KOPT-K1 (cell line): ENCODE data around the gene BMP3.

Source experiments
- H3K27ac ChIP-seq: fragments of 200-600 bp; sonication (generic); 2 replicates; pipeline ENCODE4 v1.5.1; 2016; ENCODE audit warnings: antibody characterized with exemption, mild to moderate bottlenecking, low read depth, low read length; ENCODE audit not compliant: poor library complexity, severe bottlenecking
- H3K36me3 ChIP-seq: fragments of 200-600 bp; sonication (generic); 2 replicates; pipeline ENCODE4 v1.5.1; 2017; ENCODE audit warnings: antibody characterized with exemption, mild to moderate bottlenecking, low read length, moderate library complexity; ENCODE audit not compliant: insufficient read depth
- H3K9me3 ChIP-seq: fragments of 200-600 bp; sonication (generic); 2 replicates; pipeline ENCODE4 v1.5.1; 2017; ENCODE audit warnings: antibody characterized with exemption, low read length, mild to moderate bottlenecking; ENCODE audit not compliant: insufficient read depth, poor library complexity, severe bottlenecking

Gene BMP3

DNA sequence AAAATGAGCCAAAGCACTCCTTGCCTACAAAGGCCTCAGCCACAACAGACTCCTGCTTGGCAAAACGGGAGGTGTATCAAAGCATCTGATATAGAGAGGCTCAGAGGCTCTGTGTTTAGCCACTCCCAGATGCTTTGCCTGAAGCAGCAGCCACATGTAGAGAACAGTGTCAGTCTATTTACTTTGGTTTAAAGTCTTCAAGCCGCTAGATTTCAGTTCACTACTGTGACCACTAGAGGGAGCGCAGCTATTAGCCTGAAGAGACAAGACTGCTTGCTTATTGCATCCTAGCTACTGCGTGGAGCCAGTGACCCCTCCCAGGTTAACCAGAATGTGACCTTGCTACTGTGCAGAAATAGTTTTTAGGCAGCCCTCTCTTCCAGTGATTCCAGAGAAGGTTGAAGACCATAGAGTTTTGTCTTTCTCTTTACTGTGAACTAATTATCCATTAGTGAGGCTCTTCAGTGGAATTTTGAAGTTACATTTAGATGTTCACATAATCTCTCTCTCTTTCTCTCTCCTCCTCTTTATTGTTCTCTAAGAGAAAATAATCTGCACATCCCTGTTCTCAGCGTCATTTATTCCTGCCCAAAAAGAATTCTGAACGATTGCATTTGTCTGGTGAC, 39.3 kb downstream of the BMP3 start:
- Histone ChIP-seq H3K36me3 (no peaks in the 10 kb centered on the region), H3K9me3 (no peaks in the 10 kb centered on the region), H3K27ac (no peak overlapping the region)

DNA sequence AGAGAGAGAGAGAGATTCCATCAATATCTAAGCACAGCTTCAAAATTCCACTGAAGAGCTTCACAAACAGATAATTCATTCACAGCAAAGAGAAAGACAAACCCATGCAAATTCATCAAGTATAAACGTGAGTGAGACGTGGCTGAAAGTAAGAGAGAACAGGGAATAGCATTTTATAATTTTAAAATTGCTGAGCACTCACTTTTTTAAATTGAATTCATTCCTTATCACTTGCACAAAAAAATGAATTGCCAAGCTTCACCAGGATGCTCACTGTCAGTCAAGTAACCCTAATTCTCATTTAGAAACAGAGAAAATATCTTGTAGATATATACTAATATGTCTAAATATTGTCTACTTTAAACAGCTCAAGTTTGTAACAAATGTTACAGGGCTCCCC, 40.5 kb downstream of the BMP3 start:
- no peaks in the 10 kb centered on the region for H3K9me3 ChIP-seq
- no peaks in the 10 kb centered on the region for H3K36me3 ChIP-seq
- no peak overlapping the region for H3K27ac ChIP-seq

DNA sequence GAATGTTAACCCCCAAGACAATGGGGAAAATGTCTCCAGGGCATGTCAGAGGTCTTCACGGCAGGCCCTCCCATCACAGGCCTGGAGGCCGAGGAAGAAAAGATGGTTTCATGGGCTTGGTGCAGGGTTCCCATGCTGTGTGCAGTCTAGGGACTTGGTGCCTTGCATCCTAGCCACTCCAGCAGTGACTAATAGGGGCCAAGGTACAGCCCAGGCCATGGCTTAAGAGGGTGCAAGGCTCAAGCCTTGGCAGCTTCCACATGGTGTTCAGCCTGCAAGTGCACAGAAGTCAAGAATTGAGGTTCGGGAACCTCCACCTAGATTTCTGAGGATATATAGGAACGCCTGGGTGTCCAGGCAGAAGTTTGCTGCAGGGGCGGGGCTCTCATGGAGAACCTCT, 50.6 kb downstream of the BMP3 start:
- H3K36me3 ChIP-seq, result no peaks in the 10 kb centered on the region
- H3K9me3 ChIP-seq, result no peaks in the 10 kb centered on the region
- no peak overlapping the region for H3K27ac ChIP-seq

DNA sequence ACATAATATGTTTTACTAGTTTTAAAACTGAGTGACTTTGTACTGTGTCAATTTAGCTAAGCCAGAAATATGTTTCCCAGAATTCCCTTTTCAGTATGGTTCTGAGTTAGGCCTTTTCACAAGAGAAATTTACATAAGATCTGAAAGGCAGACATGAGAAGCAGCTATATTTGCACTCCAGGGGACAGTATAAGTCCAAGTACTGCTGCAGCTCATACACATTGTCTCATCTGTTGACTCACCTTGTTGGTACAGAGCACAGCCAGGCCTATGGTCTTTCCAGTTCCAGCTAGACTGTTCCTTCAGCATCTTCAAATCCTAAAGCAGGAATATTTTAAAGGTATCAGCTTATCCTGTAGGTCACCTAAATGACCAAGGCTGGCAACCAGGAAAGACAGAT, 53.5 kb downstream of the BMP3 start:
- no peaks in the 10 kb centered on the region for H3K36me3 ChIP-seq
- H3K9me3 ChIP-seq, result no peaks in the 10 kb centered on the region
- H3K27ac ChIP-seq, result no peak overlapping the region

DNA sequence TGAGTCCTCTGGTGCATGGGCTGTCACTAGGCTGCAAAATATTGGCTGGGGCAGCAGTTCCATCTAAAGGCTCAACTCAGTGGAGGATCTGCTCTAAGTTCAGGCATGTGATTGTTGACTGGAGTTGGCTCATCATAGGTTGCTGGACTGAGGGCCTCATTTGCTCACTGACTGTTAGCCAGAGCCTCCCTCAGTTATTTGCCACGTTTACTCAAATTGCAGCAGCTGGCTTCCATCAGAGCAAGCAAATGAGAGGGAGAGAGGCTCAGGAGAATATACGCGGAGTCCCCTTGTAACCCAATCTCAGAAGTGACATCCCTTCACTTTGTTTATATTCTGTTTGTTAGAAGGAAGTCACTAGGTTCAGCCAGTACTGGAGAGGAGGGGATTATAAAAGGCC, 54.1 kb downstream of the BMP3 start:
- H3K9me3 ChIP-seq, result no peaks in the 10 kb centered on the region
- no peak overlapping the region for H3K27ac ChIP-seq
- no peaks in the 10 kb centered on the region for H3K36me3 ChIP-seq

DNA sequence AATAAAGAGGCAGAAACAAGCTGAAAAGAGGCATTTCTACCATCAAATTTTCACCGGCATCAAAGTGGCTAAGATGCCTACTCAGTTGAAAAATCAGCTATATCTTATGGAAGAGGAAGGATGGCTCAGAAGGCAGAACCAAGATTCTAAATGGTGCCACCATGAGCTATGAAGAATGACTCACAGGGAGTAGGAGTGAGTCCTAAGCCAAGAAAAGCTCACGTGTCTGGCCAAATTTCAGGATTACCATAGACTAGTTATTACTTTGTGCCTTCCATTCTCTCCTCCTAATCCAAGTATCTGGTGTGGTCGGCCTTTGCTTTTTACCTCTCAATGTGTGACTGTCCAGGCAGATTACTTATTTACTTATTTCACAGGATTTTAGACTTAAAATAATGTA, 54.8 kb downstream of the BMP3 start:
- Histone ChIP-seq H3K36me3 (no peaks in the 10 kb centered on the region), H3K9me3 (no peaks in the 10 kb centered on the region), H3K27ac (no peak overlapping the region)

DNA sequence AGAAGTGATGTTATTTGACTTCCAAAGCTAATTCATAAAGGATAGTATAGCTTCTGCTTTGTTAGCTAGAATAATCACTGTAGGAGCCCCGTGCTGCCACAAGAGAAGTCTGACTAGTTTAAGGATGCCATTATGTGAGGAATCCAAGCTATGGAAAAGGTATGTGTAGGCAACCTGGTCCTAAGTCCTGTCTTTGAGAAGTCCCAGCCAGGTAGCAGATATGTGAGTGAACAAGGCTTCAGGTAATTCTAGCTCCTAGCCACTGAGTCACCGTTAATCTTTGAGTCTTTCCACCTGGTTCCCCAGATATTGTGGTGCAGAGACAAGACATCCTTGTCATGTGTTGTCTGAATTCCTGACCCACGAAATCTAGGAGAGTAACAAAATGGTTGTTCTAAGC, 55.5 kb downstream of the BMP3 start:
- Histone ChIP-seq H3K9me3 (no peaks in the 10 kb centered on the region), H3K27ac (no peak overlapping the region), H3K36me3 (no peaks in the 10 kb centered on the region)

DNA sequence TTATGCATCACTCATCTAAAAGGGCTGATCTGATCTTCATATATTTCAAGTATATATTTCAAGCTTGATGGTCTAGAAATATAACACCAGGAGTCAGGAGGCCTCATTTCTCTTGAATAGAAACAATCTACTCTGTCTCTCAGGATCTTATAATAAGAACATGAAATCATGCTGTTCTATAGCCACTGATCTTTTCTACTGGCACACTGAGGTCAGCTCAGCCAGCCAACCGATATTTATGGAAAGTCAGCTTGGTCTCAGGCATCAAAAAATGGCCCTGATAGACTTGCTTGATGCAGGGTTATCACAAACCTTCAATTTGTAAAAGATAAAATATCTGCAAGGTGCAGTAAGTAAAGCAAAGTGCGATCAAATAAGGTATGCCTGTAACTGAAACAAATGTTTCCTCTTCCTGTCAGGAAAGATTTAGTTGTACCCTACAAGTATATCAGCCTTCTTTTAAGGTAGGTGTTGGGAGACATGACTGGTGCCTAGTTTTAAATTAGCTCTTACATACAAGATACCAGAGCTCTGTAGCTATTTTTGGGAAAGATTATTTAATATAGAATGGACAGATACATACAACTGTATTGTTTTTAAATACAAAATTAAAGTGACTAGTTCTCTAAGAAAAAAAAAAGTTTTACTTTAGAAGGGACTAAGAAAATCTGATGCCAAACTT, 63.4 kb downstream of the BMP3 start:
- H3K9me3 ChIP-seq, result no peaks in the 10 kb centered on the region
- H3K27ac ChIP-seq, result no peak overlapping the region
- H3K36me3 ChIP-seq, result no peaks in the 10 kb centered on the region

DNA sequence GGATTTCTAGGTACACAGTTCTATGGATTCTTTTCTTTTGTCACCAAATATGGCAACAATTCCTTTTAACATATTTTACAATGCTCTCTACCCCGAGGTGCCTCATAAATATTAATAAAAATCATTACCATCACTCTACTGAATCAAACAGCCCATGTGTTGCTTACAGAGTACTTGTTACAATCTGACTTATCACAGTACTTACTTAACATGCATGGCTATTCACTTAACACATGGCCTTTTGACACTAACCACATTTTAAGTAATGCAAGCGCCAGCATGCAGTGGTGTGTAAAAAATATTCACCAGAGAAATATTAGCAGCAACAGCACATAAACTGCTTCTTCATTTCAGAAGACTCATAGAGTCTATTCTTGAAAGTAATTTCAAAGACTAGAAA, 64.9 kb downstream of the BMP3 start:
- Histone ChIP-seq H3K9me3 (no peaks in the 10 kb centered on the region), H3K36me3 (no peaks in the 10 kb centered on the region), H3K27ac (no peak overlapping the region)

DNA sequence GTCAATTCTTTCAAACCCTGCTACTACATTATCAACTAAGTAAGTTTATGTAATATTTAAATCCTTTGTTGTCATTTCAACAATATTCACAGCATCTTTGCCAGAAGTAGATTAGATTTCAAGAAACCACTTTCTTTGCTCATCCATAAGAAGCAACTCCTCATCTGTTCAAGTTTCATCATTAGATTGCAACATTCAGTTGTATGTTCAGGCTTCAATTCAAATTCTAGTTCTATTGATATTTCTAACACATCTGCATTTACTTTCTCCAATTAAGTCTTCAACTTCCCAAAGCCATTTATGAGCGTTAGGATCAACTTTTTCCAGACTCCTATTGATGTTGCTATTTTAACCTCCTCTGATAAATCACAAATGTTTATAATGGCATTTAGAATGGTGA, 66.1 kb downstream of the BMP3 start:
- no peaks in the 10 kb centered on the region for H3K9me3 ChIP-seq
- H3K27ac ChIP-seq, result no peak overlapping the region
- H3K36me3 ChIP-seq, result no peaks in the 10 kb centered on the region

DNA sequence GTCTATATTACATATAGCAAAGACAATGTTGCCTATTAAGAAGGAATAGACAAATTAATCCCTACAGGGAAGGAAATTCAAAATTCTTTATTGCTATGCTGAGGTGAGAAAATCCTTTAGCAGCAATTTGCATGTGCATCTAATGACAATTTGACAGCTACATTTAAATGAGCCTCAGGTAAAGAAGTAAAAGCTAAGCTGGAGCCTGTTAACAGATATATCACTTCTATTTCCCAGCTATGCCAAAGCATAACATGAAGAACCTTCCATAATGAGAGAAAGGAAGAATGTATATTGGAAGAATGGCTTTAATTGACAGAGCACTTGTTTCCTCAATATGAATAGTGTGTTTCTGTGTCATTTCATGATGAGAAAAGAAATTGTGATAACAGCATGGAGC, 71.6 kb downstream of the BMP3 start:
- Histone ChIP-seq H3K27ac (no peak overlapping the region), H3K36me3 (no peaks in the 10 kb centered on the region), H3K9me3 (no peaks in the 10 kb centered on the region)

DNA sequence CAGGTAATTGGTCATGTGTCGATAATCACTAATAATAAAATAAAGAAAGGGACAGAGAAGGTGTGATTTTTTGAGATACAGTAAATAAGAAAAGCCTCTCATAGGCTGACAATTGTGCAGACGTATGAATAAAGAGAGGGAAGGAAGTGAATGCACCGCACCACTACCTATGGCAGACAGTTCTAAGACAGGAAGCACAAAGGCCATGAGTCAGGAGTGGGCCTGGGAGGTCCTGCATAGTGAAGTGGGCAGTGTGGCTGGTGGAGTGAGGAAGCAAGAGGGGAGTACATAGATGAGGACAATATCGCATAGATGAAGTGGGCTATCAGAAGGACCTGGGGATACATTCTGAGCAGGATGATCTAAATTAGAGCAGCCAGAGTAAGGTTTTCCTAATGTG, 75.6 kb downstream of the BMP3 start:
- H3K9me3 ChIP-seq, result no peaks in the 10 kb centered on the region
- H3K27ac ChIP-seq, result no peak overlapping the region
- H3K36me3 ChIP-seq, result no peaks in the 10 kb centered on the region
